SH-SY5Y (cell line): ENCODE data around the gene SCN9A.

ENCODE experiments used
- GATA2 ChIP-seq: IDR thresholded peaks from 2 replicates; pipeline ENCODE4 v1.6.1; 2011; ENCODE audit warnings: mild to moderate bottlenecking, low read depth, low read length
- GATA3 ChIP-seq: IDR thresholded peaks from 2 replicates; pipeline ENCODE4 v1.6.1; 2011; ENCODE audit warnings: low read depth, mild to moderate bottlenecking, low read length, moderate library complexity

DNA sequence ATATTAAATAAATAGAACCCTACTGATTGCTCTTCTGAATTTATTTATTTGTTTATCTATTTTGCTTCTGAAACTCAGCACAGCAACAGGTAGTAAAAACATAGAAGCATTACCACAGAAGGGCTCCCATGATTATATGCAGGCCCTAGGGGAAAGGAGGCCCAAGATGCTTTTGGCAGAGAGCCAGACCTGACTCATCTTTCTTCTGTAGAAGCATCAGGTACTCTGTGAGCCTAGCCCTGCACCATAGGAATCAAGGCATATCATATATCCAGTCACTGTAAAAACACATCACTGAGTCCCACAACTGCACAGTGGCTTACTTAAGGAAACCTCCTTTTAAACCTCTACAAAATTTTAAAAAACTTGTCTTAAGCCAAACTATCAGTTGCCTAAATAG is 1.8 kb downstream of the SCN9A start:
- TF ChIP-seq GATA2: no peak
- TF ChIP-seq GATA3: no peak
